Parathyroid adenoma (tissue), 2 donors: ENCODE results near the gene F7.

Source experiments
- H2AFZ ChIP-seq: fragments of 300-600 bp; sonication (generic); one replicate; pipeline ENCODE4 v1.7.0; 2017; ENCODE audit warnings: antibody characterized with exemption, mild to moderate bottlenecking
- H3K27ac ChIP-seq: fragments of 300-600 bp; sonication (generic); one replicate; pipeline ENCODE4 v1.7.0; 2017
- H3K27me3 ChIP-seq: fragments of 300-600 bp; sonication (generic); one replicate; pipeline ENCODE4 v1.7.0; 2017; ENCODE audit warnings: low read length; ENCODE audit not compliant: control insufficient read depth, insufficient read depth
- H3K36me3 ChIP-seq: fragments of 300-600 bp; sonication (generic); one replicate; pipeline ENCODE4 v1.7.0; 2017; ENCODE audit warnings: low read length; ENCODE audit not compliant: control insufficient read depth, insufficient read depth
- H3K4me1 ChIP-seq: fragments of 300-600 bp; sonication (generic); one replicate; pipeline ENCODE4 v1.7.0; 2017; ENCODE audit warnings: control low read depth
- H3K4me2 ChIP-seq: fragments of 300-600 bp; sonication (generic); one replicate; pipeline ENCODE4 v1.7.0; 2017; ENCODE audit warnings: low read length
- H3K4me3 ChIP-seq: fragments of 300-600 bp; sonication (generic); one replicate; pipeline ENCODE4 v1.7.0; 2017; ENCODE audit warnings: low read depth, low read length
- H3K79me2 ChIP-seq: fragments of 300-600 bp; sonication (generic); one replicate; pipeline ENCODE4 v1.7.0; 2017; ENCODE audit warnings: control low read depth
- H3K9ac ChIP-seq: fragments of 300-600 bp; sonication (generic); one replicate; pipeline ENCODE4 v1.7.0; 2017; ENCODE audit warnings: mild to moderate bottlenecking
- H3K9me3 ChIP-seq: fragments of 300-600 bp; sonication (generic); one replicate; pipeline ENCODE4 v1.7.0; 2017; ENCODE audit warnings: low read length; ENCODE audit not compliant: control insufficient read depth
- CTCF ChIP-seq: fragments of 300-600 bp; sonication (generic); IDR thresholded peaks from one replicate; pipeline ENCODE4 v1.7.0; 2017; ENCODE audit warnings: antibody characterized with exemption, mild to moderate bottlenecking
- donor health status: primary hyperparathyroidism.

F7 gene

DNA sequence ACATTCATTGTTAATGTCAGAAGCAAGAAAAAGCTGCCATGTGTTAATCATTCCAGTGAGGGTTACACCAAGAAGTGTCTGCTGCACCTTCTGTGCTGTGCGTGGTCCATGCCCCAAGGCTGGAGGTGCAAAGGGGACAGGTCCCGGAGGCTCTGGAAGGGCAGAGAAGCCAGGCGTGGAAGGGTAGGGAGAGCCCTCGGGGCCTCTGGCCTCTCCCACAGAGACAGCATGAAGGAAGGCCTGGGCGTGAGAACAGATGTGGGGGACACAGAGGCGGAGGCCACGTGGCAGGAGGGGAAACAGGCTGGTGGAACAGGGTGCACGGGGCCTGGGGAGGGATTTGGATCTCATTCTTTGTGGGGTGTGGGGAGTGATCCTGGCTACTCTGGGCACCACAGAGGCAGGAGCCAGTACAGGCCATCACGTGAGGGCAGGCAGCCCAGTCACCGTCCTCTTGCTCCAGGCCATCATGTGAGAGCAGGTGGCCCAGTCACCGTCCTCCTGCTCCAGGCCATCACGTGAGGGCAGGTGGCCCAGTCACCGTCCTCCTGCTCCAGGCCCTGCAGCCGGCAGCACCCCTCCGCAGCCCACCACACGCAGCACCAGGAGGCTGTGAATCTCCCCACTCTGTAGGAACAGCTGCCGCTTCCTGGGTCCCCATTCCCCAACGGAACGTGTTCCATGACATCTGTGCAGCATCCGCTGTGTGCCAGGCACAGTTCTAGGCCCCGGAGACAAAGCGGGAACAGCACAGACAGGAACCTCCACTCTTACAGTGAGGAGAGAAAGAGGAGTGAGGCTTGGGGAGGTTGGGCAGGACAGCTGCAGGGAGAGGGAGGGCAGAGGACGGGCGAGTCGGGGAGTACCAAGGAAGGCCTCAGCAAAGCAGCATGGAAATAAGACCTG, 10.2 kb upstream of the F7 start:
- H3K4me2 ChIP-seq: no peak overlapping the region
- H2AFZ ChIP-seq: no peak overlapping the region
- no peaks in the 10 kb centered on the region for H3K27me3 ChIP-seq
- H3K9me3 ChIP-seq: no peaks in the 10 kb centered on the region
- no peak overlapping the region for H3K27ac ChIP-seq
- TF ChIP-seq CTCF: no peak
- H3K9ac ChIP-seq: no peak overlapping the region
- no peaks in the 10 kb centered on the region for H3K79me2 ChIP-seq
- no peaks in the 10 kb centered on the region for H3K36me3 ChIP-seq
- H3K4me3 ChIP-seq: no peak overlapping the region
- no peaks in the 10 kb centered on the region for H3K4me1 ChIP-seq

DNA sequence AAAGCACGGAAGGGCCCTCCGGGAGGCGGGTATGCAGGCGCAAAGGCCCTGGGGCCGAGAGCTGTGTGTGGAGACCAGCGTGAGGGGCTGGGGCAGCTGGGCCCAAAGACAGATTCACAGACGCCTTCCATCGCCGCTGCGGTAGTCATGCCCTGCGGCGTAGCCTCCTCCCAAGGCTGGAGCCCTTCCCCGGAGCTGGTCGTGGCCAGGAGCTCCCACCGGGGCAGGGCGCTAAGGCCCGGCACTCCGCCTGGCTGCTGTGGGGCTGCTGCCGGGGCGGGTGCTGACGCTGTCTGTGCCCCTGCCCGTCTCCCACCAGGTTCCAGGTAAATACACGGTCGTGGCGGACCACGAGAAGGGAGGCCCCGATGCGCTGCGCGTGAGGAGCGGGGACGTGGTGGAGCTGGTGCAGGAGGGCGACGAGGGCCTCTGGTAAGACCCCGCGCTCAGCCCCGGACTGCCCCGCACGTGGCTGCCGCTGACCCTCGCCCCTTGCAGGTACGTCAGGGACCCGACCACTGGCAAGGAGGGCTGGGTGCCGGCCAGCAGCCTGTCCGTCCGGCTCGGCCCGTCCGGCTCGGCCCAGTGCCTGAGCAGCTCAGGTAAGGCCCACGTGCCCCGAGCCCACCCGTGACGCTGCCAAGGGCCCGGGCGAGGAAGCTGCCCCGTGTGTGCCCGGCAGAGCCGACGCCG, 9.4 kb upstream of the F7 start:
- Histone ChIP-seq H2AFZ (no peak overlapping the region), H3K4me2 (no peak overlapping the region), H3K27ac (no peak overlapping the region), H3K9ac (no peak overlapping the region), H3K27me3 (no peaks in the 10 kb centered on the region), H3K9me3 (no peaks in the 10 kb centered on the region), H3K36me3 (no peaks in the 10 kb centered on the region), H3K79me2 (no peaks in the 10 kb centered on the region), H3K4me3 (no peak overlapping the region), H3K4me1 (no peaks in the 10 kb centered on the region)
- no peak for TF ChIP-seq CTCF

DNA sequence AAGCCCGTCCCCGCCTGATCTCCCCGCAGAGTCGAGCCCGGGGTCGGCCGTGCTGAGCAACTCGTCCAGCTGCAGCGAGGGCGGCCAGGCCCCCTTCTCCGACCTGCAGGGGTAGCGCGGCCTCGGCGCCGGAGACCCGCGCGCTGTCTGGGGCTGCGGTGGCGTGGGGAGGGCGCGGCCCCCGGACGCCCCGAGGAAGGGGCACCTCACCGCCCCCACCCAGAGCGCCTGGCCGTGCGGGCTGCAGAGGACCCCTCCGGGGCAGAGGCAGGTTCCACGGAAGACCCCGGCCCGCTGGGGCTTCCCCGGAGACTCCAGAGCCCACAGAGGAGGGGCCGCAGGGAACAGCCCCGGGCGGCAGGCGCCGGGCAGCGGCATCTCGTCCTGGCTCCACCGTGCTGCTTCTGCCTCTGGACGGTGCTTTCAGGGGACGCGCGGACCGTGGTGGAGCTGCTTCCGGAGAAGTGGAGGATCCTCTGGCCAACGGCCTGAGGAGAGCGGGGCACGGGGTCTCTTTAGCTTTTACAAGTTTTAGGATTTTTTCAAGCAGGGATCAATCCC, 8.8 kb upstream of the F7 start:
- Histone ChIP-seq H3K9ac (no peak overlapping the region), H3K4me2 (no peak overlapping the region)

DNA sequence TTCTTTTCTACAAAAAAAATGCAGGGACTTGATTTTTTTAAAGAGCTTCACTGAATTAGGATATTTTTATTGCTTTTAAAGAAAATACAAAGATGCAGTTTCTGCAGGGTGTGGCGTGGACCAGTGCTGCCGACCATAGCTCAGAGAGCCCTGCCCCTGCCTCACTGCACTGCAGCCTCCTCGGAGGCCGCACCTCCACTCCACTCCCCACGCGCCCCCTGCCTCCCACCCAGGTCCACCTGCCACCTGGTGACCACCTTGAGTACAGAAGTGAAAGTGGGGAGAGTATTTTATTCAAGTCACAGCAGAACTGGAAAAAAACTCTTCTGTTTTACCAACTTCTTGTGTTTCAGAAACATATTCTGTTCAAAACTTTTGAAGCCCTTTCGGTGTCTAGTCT, 7.9 kb upstream of the F7 start:
- no peaks in the 10 kb centered on the region for H3K36me3 ChIP-seq
- H3K4me3 ChIP-seq: no peak overlapping the region
- H3K4me1 ChIP-seq: no peaks in the 10 kb centered on the region
- H3K79me2 ChIP-seq: no peaks in the 10 kb centered on the region
- H3K27ac ChIP-seq: no peak overlapping the region
- no peaks in the 10 kb centered on the region for H3K9me3 ChIP-seq
- no peaks in the 10 kb centered on the region for H3K27me3 ChIP-seq
- H3K4me2 ChIP-seq: no peak overlapping the region
- H3K9ac ChIP-seq: no peak overlapping the region
- H2AFZ ChIP-seq: no peak overlapping the region
- no peak for TF ChIP-seq CTCF

More for the DNA sequence above, 8.8 kb upstream of the F7 start:
- H2AFZ ChIP-seq: no peak overlapping the region
- no peaks in the 10 kb centered on the region for H3K4me1 ChIP-seq
- no peaks in the 10 kb centered on the region for H3K79me2 ChIP-seq
- TF ChIP-seq CTCF: no peak
- no peaks in the 10 kb centered on the region for H3K9me3 ChIP-seq
- H3K27me3 ChIP-seq: no peaks in the 10 kb centered on the region
- no peak overlapping the region for H3K27ac ChIP-seq
- H3K4me3 ChIP-seq: no peak overlapping the region
- no peaks in the 10 kb centered on the region for H3K36me3 ChIP-seq
